ENCODE measurements around the gene BMP6. TPM values are rescaled to one million over a fixed set of nuclear protein-coding genes. Genes with fewer than 3 reads are reported as not detected.

Gene BMP6
- total and polyA plus RNA-seq, 2 experiments from 2014 or later: 0.84 to 2.8 TPM

DNA sequence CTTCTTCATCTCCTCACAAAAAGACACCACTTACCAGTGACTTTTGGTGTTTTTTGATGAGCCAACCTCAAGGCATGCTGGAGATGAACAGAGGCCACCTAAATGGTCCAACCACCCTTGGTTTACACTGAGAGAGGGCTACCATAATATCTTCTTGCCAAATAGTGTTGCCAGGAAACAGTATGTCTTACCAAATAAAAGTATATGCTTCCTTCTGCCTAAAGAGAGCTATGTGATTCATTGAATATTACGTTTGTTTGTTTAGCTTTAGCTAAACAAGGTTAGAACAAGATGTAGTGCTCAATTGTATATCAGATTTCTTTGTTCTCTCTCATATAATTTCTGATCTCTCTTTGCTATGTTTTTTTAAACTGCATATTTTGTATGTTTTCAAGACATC lies 40.6 kb upstream of the BMP6 start (continued):
- TF ChIP-seq, protein P1, sequence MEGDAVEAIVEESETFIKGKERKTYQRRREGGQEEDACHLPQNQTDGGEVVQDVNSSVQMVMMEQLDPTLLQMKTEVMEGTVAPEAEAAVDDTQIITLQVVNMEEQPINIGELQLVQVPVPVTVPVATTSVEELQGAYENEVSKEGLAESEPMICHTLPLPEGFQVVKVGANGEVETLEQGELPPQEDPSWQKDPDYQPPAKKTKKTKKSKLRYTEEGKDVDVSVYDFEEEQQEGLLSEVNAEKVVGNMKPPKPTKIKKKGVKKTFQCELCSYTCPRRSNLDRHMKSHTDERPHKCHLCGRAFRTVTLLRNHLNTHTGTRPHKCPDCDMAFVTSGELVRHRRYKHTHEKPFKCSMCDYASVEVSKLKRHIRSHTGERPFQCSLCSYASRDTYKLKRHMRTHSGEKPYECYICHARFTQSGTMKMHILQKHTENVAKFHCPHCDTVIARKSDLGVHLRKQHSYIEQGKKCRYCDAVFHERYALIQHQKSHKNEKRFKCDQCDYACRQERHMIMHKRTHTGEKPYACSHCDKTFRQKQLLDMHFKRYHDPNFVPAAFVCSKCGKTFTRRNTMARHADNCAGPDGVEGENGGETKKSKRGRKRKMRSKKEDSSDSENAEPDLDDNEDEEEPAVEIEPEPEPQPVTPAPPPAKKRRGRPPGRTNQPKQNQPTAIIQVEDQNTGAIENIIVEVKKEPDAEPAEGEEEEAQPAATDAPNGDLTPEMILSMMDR (conservative IDR thresholded peaks at IDR 0.05; ENCODE audit: low read depth in 2 of 2): no peak
- TF ChIP-seq, protein P2, sequence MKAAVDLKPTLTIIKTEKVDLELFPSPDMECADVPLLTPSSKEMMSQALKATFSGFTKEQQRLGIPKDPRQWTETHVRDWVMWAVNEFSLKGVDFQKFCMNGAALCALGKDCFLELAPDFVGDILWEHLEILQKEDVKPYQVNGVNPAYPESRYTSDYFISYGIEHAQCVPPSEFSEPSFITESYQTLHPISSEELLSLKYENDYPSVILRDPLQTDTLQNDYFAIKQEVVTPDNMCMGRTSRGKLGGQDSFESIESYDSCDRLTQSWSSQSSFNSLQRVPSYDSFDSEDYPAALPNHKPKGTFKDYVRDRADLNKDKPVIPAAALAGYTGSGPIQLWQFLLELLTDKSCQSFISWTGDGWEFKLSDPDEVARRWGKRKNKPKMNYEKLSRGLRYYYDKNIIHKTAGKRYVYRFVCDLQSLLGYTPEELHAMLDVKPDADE (IDR thresholded peaks at IDR 0.05): no peak
- TF ChIP-seq POLR2AphosphoS5 (IDR thresholded peaks at IDR 0.05; ENCODE audit: low read depth) (no peak), JUNB (IDR thresholded peaks at IDR 0.05; ENCODE audit: unreplicated experiment) (no peak), ZNF114 (CRISPR knock-in tag; IDR thresholded peaks at IDR 0.05) (no peak), EZH2 (IDR thresholded peaks at IDR 0.05; ENCODE audit: low read depth, unreplicated experiment) (no peak), NANOG (IDR thresholded peaks at IDR 0.05; ENCODE audit: borderline replicate concordance) (no peak), CREB1 (CRISPR knock-in tag; IDR thresholded peaks at IDR 0.05; ENCODE audit: low read depth) (no peak), STAT1 (IDR thresholded peaks at IDR 0.05; ENCODE audit: unreplicated experiment) (no peak), EZH2phosphoT487 (IDR thresholded peaks at IDR 0.05; ENCODE audit: unreplicated experiment) (no peak)
- TF ChIP-seq, protein P3, sequence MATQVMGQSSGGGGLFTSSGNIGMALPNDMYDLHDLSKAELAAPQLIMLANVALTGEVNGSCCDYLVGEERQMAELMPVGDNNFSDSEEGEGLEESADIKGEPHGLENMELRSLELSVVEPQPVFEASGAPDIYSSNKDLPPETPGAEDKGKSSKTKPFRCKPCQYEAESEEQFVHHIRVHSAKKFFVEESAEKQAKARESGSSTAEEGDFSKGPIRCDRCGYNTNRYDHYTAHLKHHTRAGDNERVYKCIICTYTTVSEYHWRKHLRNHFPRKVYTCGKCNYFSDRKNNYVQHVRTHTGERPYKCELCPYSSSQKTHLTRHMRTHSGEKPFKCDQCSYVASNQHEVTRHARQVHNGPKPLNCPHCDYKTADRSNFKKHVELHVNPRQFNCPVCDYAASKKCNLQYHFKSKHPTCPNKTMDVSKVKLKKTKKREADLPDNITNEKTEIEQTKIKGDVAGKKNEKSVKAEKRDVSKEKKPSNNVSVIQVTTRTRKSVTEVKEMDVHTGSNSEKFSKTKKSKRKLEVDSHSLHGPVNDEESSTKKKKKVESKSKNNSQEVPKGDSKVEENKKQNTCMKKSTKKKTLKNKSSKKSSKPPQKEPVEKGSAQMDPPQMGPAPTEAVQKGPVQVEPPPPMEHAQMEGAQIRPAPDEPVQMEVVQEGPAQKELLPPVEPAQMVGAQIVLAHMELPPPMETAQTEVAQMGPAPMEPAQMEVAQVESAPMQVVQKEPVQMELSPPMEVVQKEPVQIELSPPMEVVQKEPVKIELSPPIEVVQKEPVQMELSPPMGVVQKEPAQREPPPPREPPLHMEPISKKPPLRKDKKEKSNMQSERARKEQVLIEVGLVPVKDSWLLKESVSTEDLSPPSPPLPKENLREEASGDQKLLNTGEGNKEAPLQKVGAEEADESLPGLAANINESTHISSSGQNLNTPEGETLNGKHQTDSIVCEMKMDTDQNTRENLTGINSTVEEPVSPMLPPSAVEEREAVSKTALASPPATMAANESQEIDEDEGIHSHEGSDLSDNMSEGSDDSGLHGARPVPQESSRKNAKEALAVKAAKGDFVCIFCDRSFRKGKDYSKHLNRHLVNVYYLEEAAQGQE (IDR thresholded peaks at IDR 0.05; ENCODE audit: unreplicated experiment): no peak

DNA sequence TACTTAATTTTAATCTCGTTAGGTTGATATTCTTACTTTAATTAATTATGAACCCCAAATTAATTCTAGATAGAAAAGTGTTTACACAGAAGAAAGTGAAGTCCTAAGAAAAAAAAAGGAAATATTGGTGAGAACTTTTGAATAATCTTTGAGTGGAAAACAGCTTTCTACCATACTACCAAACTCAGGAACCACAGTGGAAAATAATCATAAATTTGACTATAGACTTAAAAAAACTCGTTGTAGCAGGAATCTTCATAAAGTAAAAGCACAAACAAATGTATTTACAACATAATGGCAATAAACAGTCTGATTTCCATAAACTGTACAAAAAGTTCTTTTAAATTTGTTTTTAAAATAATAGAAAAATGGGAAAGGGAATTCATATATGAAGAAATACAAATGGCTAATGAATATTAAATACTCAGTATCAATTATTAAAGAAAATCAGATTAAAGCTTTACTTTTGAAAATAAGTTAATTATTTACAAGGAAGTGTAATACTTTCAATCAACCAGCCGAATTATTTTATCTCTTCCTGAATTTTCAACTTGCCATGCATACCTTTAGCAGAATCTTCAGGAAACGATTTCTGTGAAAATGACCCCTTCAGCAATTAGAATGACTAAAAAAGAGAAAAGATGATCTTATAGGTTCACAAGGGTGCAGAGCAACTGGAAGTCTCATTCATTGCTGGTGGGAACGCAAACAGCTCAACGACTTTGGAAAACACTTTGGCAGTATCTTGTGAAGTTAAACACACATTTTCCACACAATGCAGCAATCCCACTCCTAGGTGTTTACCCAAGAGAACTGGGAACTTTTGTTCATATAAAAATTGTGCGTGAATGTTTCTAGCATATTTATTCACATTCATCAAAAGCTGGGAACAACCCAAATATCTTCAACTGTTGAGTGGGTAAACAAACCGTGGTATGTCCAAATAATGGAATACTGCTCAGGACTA lies 38.5 kb upstream of the BMP6 start:
- no peak for DNase-seq (ENCODE audit: low spot score)
- Histone ChIP-seq H3K9me2 (ENCODE audit: insufficient read depth) (peaks cover 4% of the 10 kb centered on the region), H3K79me2 (replicated peaks; ENCODE audit: insufficient read depth) (no peaks in the 10 kb centered on the region), H3K27me3 (ENCODE audit: insufficient read depth) (no peaks in the 10 kb centered on the region), H3K4me2 (no peak overlapping the region), H3K27ac (ENCODE audit: low read depth) (no peak overlapping the region), H2AFZ (no peak overlapping the region), H3K4me1 (ENCODE audit: insufficient read depth) (peaks cover 8% of the 10 kb centered on the region), H3K36me3 (ENCODE audit: insufficient read depth) (no peaks in the 10 kb centered on the region), H3F3A (replicated peaks; ENCODE audit: low read depth) (no peaks in the 10 kb centered on the region), H3K4me3 (no peak overlapping the region), H4K20me1 (replicated peaks; ENCODE audit: insufficient read depth) (no peaks in the 10 kb centered on the region)
- H3K27me3 Mint-ChIP-seq (ENCODE audit: insufficient read depth, low read depth, poor library complexity): peaks cover 5% of the 10 kb centered on the region
- ATAC-seq: no peak
- H3K9me3 Mint-ChIP-seq: no peaks in the 10 kb centered on the region; the same call in 2 of the 3 replicates
- no peaks in the 10 kb centered on the region; the same call in 2 of the 3 replicates for H3K36me3 Mint-ChIP-seq (ENCODE audit: low read depth)
- no peak overlapping the region for H3K4me3 Mint-ChIP-seq
- H3K27ac Mint-ChIP-seq: no peak overlapping the region
- H3K4me1 Mint-ChIP-seq: peaks cover 23% of the 10 kb centered on the region
- TF ChIP-seq, protein P2 (IDR thresholded peaks at IDR 0.05): no peak
- TF ChIP-seq STAT1 (IDR thresholded peaks at IDR 0.05; ENCODE audit: unreplicated experiment) (no peak), CREB1 (CRISPR knock-in tag; IDR thresholded peaks at IDR 0.05; ENCODE audit: low read depth) (no peak), POLR2AphosphoS5 (IDR thresholded peaks at IDR 0.05; ENCODE audit: low read depth) (no peak), ZNF114 (CRISPR knock-in tag; IDR thresholded peaks at IDR 0.05) (no peak)
- TF ChIP-seq, protein P1 (conservative IDR thresholded peaks at IDR 0.05; ENCODE audit: low read depth in 2 of 2): no peak
